HL-60/S4 treated with retinoic acid at 250 ng/mL for 4 days and 3 days (cell line): ENCODE data around the gene MYO9B.
"Not testable (repeated sequence)": the region's sequence is repeated elsewhere in the genome, so short reads cannot be mapped to it uniquely, and the experiment has no call there.

Experiments used
- in situ Hi-C: fragments of 300-500 bp; cut with MboI; formaldehyde crosslinking; loops from 2 replicates; pipeline ENCODE4 v1.7.0; 2022; ENCODE audit warnings: low sequenced_read_pairs

The MYO9B gene

GRCh38 chr19:17171874-17172273 is 96.3 kb downstream of the MYO9B start:
- in situ Hi-C loops = no loop called here

DNA sequence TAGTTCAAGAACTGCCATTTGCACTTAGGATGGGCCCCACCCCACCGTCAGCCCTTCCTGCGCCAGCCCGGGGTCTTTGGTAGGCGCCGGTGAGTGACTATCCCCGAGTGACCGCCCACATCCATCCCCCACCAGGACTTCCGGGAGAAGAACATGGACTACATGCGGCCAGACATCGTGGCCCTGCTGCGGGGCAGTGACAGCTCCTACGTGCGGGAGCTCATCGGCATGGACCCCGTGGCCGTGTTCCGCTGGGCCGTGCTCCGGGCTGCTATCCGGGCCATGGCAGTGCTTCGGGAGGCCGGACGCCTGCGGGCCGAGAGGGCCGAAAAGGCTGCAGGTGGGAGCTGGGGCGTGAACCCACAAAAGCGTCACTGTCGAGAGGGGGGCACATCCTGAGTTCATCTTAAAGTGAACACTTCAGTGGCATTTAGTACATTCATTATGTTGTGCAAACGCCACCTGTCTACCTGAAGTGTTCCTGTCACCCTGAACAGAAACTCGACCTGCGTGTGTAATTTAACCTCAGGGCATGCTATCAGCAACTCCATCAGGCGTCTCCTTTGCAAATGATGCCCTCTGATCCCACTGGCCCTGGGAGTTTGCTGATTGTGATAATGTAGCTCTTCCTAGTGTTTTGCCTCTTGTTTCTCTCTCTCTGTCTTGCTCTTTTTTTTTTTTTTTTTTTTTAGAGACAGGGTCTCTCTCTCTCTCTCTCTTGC is 97.2 kb downstream of the MYO9B start:
- in situ Hi-C loops = no loop called here

- in situ Hi-C loops = no loop called here
Observed at GRCh38 chr19:17178291-17178690, 102.7 kb downstream of the MYO9B start.

DNA sequence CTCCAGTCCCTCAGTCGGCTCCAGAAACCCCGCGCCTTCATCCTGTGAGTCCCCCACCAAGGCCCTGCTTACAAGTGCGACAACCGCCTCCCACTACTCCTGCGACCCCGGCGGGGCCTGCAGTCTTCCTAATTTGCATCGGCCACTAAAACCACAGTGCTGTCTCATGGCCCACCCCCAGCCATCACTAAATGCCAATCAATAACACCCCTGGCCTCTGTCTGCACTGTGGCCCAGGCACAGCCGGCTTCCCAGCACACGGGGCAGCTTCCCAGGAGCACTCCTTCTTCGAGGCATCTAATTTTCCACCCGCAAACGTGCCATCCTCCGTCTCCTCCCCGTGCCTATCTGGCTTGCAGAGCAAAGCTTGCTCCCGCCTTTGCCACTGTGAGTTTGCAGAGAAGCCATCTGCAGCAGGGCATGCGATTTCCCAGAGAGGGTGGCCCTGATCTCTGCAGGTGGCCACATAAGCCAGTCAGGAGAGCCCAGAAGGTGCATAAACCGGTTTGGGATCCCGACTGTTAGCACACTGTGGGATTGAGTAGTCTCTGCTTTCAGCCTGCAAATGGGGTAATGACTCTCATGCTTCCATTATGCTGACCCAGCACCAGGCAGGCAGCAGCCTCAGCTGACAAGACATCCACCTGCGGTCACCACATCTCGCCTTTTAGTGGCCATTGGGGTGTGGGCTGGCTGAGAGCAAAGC is 105.6 kb downstream of the MYO9B start:
- in situ Hi-C loops = no loop called here

DNA sequence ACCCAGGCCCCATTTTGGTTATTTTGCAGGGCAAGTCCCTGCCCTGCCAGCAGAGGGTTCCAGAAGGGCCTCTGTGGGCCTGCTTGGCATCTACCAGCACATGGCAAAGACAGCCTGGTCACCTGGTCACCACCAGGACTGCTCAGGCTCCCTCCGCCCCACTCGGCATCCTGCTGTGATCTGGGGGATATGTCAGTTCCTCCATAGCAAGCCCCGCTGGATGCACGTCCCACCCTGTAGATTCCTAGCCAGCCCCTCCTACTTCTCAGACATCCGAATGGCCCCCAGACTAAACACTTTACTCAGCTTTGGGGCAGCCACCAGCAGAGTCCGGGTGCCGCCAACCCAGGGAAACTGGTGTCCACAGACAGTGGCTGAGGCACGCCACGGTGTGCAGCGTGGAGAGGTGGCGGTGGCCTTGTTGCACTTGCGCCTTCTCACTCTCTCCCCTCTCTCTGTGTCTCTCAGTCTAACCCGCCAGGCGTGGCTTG is 107.7 kb downstream of the MYO9B start:
- in situ Hi-C loops = no loop called here

GRCh38 chr19:17183858-17184321 is 108.3 kb downstream of the MYO9B start:
- in situ Hi-C loops = no loop called here

DNA sequence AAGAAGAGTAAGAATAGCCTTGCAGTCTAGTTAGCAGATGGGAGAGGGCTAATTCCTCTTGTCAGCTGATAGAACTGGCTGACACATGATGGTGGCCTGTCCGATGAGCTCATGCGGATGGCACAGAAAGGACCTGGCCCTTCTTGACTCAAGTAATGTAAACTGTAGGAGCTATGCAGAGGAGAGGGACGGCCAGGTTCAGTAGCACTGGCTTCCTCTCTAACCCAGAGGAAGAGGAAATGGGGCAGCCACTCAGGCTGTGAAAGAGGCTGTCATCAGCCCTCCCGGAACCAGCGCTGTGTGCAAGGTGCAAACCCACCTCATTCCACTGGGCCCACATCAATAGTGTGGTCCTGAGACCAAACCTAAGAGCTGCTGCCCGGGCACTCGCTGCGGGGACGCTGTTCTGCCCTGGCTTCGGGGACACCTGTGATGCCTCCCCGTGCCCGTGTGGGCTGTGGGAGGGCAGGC is 108.8 kb downstream of the MYO9B start:
- in situ Hi-C loops = no loop called here

GRCh38 chr19:17185590-17185989 is 110.0 kb downstream of the MYO9B start:
- in situ Hi-C loops = no loop called here

DNA sequence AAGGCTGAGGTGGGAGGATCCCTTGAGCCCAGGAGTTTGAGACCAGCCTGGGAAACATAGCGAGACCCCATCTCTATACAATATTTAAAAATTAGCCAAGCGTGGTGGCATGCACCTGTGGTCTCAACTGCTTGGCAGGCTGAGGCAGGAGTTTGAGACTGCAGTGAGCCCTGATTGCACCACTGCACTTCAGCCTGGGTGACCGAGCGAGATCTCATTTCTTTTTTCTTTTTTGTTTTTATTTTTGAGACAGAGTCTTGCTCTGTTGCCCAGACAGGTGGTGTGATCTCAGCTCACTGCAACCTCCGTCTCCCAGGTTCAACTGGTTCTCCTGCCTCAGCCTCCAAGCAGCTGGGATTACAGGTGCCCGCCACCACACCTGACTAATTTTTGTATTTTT is 116.2 kb downstream of the MYO9B start:
- in situ Hi-C loops = not testable (repeated sequence)

DNA sequence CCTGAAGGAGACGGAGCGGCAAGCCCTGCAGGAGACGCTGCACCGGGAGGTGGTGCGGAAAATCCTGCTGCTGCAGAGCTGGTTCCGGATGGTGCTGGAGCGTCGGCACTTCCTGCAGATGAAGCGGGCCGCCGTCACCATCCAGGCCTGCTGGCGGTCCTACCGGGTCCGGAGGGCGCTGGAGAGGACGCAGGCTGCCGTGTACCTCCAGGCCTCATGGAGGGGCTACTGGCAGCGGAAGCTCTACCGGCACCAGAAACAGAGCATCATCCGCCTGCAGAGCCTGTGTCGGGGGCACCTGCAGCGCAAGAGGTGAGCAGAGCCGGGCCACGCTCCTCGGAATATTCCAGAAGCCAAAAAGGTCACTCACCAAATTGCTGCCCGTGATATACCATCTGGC is 117.2 kb downstream of the MYO9B start:
- in situ Hi-C loops = no loop called here

- in situ Hi-C loops = no loop called here
Observed at GRCh38 chr19:17194608-17195007, 119.0 kb downstream of the MYO9B start.

GRCh38 chr19:17195106-17195505 is 119.5 kb downstream of the MYO9B start:
- in situ Hi-C loops = no loop called here

- in situ Hi-C loops = no loop called here
Observed at GRCh38 chr19:17196610-17197009, 121.0 kb downstream of the MYO9B start.

DNA sequence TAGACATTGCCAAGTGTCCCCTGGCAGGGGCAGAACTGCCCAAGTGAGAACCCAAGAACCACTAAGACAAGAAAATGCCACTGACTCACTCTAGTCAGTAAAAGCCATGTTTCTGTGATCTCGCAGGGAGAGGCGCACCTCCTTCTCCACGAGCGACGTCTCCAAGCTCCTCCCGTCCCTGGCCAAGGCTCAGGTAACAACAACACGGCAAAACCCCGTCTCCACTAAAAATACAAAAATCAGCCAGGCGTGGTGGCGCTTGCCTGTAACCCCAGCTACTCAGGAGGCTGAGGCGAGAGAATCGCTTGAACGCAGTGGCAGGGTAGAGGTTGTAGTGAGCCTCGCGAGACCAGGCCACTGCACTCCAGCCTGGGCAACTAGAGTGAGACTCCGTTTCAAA is 122.1 kb downstream of the MYO9B start:
- in situ Hi-C loops = no loop called here

- in situ Hi-C loops = no loop called here
Observed at GRCh38 chr19:17200408-17201079, 125.0 kb downstream of the MYO9B start.

GRCh38 chr19:17202249-17202648 is 126.7 kb downstream of the MYO9B start:
- in situ Hi-C loops = no loop called here

- in situ Hi-C loops = no loop called here
Observed at GRCh38 chr19:17202713-17203112, 127.1 kb downstream of the MYO9B start.

DNA sequence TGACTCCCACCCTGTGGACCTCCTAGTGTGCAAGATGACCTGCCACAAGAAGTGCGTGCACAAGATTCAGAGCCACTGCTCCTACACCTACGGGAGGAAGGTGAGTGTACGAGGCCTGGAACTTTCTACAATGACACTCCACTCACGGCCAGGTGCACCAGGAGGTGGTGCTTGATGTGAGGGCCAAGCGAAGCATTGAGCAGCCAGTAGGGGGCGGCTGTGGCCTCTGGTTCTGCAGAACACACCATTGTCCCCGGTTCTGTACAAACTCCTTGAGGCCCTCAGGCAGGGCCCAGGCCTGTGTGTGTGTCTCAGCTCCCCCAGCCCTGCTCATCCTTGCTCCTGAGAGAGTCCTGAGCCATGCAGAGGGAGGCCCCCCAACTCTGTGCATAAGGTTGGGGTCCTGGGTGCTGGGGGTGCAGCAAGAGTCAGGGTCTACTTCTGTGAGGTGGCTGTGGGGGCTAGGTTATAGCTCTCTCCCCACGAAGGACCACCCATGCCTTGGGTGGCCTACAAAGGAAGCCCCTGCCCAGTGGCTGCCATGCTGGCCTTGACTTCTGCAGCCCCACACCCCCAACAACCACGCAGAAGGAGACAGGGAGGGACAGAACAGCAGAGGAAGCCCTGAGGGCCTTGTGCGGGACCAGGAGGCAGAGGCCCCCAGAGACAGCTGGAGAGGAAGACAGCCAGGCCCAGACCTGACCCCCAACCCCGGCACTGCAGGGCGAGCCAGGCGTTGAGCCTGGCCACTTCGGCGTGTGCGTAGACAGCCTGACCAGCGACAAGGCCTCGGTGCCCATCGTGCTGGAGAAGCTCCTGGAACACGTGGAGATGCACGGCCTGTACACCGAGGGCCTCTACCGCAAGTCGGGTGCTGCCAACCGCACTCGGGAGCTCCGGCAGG is 129.9 kb downstream of the MYO9B start:
- in situ Hi-C loops = no loop called here

GRCh38 chr19:17206736-17207581 is 131.4 kb downstream of the MYO9B start:
- in situ Hi-C loops = no loop called here
